Jurkat, Clone E6-1 (cell line): Measurements from ENCODE around the gene AGBL4.
"Not testable (repeated sequence)": the region's sequence is repeated elsewhere in the genome, so short reads cannot be mapped to it uniquely, and the experiment has no call there.

Experiments used
- DNase-seq: peaks from one replicate; pipeline ENCODE4 v3.0.0-alpha.2; 2011; ENCODE audit warnings: low read depth, low spot score
- H3K4me3 ChIP-seq: 2 replicates; pipeline ENCODE4 v1.5.1; 2011; ENCODE audit warnings: mild to moderate bottlenecking, low read length, control low read depth, moderate library complexity

The AGBL4 gene

DNA sequence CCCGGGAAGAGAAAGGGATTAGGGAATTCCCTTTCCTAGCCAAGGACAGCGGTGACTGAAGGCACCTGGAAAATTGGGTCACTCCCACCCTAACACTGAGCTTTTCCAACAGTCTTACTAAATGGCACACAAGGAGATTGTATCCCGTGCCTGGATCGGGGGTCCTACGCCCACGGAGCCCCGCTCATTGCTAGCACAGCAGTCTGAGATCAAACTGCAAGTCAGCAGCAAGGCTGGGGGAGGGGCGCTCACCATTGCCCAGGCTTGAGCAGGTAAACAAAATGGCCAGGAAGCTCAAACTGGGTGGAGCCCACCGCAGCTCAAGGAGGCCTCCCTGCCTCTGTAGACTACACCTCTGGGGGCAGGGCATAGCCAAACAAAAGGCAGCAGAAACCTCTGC lies 285.6 kb downstream of the AGBL4 start:
- not testable (repeated sequence) for H3K4me3 ChIP-seq, DNase-seq

DNA sequence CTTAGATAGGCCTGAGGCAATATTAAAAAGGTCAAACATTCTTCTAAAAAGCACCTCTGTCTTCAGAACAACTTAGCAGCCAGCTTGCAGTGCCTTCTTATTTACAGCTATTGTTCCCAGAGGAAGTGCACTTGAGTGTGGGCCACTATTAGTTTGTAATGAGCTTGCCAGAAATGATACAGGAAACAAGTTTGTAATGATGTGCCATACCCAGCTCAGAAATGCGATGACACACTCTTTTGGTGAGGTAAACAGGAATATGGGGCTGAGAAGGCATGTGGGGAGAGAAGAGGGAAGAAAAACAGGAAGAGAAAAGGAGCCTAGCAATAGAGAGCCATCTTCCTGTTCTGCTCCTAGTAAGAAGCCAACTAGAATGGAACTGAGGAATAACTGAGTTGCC lies 295.4 kb downstream of the AGBL4 start:
- H3K4me3 ChIP-seq, result no peak overlapping the region
- DNase-seq, result no peak

DNA sequence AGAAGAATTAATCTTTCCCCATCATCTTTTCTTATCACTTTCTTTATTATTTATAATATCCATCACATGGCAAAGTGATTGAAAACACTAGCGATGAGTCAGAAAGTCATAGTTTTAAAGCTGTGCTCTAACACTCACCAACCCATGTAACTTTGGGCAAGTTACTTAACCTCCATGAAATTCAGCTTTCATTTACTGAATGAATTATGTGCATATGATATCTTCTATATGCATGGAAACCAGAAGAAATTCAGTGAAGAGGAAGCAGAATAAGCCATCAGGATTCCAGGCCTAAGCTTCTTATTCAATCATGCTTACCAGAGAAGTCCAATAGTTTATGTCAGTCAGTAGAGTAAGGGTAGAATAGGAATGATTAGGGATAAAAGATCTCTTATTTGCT lies 300.1 kb downstream of the AGBL4 start:
- no peak for DNase-seq

DNA sequence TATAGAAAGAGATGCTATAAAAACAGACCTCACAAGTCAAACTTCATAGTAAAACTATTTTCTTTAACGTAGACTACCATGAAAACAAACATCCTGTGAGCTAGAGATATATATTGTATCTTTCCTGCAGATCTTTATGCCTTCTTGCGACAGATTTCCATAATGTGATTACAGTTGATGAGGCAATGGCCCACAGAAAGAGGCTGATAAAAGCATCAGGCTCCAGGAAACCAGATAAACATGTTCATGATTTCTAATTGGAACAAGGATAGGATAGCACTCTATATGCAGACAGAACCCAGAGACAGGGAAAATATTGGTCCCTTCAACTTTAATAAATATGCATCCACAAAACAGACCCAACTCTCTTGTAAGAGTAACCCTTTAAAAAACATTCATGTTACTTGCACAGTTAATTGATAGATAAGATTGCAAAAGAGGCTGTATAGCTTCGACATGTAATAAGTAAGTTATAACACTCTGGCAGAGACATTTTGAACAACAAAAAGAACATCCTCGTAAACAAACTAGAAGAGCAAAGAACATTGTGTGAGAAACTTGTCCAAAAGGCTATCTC lies 329.4 kb downstream of the AGBL4 start:
- H3K4me3 ChIP-seq, result no peak overlapping the region
- DNase-seq, result no peak

More for the DNA sequence above, 300.1 kb downstream of the AGBL4 start:
- H3K4me3 ChIP-seq, result no peak overlapping the region

DNA sequence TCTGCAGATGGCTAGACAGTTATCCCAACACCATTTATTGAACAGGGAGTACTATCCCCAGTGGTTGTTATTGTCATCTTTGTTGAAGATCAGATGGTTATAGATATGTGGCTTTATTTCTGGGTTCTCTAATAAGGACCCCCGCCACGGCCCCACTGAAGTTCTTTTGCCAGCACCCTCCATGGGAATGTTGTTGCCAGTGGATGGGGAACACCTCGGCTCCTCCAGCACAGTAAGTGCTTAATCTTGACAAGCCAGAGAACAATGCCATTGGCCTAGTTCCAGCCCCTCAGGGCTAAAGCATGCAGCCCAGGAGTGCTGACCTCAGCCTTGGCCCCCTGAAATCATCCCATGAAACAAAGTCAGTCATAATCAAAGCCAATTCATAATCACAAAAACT lies 337.6 kb downstream of the AGBL4 start:
- no peak overlapping the region for H3K4me3 ChIP-seq
- no peak for DNase-seq

DNA sequence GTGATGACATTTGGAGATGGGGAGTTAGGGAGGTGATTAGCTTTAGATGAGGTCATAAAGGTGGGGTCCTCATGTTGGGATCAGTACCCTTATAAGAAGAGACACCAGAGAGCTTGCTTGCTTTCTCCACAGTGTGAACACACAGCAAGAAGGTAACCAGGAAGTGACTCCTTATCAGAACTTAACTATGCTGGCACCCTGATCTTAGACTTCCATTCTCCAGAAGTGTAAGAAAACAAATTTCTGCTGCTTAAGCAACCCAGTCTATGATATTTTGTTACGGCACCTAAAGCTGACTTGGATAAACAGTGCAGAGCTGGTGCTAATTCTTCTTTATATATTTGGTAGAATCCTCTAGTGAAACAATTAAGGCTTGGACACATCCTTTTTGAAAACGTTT lies 346.0 kb downstream of the AGBL4 start:
- DNase-seq, result no peak

DNA sequence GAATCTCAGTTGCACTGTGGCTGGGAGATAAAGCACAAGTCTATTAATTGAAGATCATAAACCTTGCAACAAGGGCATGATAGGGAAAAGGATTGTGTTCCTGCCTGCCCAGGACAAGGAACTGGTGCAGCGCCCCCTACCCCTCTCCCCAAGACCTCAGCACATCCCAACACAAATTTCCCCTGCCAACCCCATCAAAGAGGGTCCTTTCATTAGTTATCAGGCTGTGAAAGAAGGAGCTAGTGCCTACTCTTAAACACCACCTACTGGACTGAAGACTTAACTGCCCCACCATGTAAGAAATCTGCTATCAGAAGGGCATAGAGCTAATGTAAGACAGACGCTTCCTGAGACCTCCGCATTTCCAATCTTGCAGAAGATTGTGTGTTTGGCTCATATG lies 372.6 kb downstream of the AGBL4 start:
- no peak for DNase-seq

More for the DNA sequence above, 346.0 kb downstream of the AGBL4 start:
- H3K4me3 ChIP-seq, result no peak overlapping the region

DNA sequence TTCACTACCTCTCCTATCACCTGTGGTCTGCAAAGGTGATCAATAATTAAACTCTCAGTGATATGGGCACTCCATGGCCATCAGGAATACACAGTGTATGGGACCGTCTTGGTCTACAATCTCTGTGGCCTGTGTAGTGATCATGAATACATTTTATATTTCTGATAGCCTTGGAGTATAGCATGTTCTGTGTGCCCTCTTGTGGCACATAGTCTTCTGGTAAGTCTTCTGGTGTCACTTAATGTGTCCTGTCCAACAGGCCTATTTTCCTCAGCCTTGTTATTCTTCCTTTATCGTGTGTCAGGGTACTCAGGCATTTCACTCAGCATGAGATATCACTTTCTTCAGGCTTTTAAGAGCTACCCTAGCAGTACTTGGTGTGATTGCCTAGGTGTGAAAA lies 393.6 kb downstream of the AGBL4 start:
- no peak for DNase-seq
- H3K4me3 ChIP-seq, result no peak overlapping the region

More for the DNA sequence above, 372.6 kb downstream of the AGBL4 start:
- H3K4me3 ChIP-seq, result no peak overlapping the region

DNA sequence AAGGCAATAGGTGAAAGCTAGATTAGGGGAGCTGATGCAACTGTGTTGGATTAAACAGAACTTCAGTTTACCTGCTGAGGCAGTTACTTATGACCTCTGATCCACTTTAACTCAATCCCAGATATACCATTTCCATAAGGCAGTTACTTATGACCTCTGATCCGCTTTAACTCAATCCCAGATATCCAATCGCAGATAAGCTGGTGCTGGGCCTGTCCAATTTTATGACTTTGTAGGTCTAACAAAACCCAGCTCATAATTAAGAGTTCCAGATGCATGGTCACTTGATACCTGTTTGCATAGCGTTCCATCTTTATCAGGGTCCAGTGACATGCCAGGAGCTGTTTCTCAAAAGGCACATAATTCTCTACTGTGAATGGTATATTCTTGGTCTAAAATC lies 396.0 kb downstream of the AGBL4 start:
- DNase-seq, result no peak

DNA sequence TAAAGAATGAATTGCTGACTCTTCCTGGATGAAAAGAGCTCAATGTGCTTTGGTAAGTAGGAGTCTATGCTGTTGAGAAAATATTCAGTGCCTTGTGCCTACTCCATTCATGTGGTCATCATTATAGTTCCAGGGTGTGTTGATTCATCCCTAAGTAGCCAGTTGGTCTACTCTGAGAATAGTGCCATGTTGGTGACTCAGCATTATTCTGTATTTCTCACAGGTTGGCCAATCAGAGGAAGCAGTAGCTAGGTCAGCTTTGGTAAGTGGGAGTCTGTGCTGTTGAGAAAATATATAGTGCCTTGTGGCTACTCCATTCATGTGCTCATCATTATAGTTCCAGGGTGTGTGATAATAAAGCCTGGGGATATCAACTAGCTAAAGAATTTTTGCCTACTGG lies 397.3 kb downstream of the AGBL4 start:
- no peak overlapping the region for H3K4me3 ChIP-seq
- no peak for DNase-seq

More for the DNA sequence above, 396.0 kb downstream of the AGBL4 start:
- no peak overlapping the region for H3K4me3 ChIP-seq

DNA sequence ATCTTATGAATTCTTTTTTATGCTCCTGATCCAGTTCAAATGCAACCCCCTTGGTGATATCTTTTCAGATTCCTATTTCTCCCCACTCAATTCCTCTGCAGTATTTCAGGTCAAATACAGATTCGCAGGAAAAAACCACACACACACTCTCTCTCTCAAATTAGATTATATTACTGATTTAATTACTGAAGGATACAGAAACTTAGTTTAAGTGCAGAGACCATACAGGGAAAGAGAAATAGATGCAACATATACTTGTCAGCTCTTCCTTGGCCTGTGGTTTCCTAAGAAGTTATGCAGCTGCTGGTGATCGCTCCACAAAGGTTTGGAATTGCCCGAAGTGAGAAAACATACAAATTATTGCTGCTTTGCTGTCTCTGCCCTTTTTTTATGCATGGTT lies 400.9 kb downstream of the AGBL4 start:
- no peak for DNase-seq
- no peak overlapping the region for H3K4me3 ChIP-seq

DNA sequence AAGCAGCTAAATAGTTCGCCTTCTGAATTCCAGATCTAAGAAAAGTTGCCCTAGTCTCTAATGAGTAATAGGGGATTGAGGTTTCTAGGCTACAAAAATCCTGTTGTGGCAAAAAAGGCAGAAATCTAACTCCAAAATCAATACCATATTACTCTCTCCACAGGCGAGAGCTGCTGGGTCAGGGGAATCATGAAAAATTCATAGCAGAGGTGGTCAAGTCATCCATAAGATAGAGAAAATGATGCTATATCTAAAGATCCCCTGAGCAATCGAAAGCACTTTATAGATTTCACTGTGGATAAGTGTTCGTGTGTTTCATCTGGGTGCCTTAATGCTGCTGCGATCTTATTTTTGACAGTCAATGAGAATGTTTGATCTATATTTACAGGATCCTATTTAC lies 417.7 kb downstream of the AGBL4 start:
- H3K4me3 ChIP-seq, result no peak overlapping the region
- no peak for DNase-seq

DNA sequence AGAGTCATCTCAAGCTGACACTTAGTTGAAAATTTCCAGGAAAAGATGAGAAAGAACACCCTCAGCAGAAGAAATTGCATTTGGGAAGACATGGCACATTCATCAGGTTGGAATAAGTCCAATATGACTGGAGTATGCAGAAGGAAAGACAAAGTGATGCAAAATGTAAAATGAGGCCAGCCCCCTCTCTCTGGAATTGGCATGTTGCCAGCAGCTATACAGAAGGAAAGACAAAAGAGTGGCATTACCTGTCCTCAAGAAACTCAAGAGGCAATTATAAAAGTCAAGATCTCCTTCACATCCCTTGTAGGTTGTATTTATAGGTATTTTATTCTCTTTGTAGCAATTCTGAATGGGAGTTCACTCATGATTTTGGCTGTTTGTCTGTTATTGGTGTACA lies 426.3 kb downstream of the AGBL4 start:
- H3K4me3 ChIP-seq, result no peak overlapping the region
- DNase-seq, result no peak

DNA sequence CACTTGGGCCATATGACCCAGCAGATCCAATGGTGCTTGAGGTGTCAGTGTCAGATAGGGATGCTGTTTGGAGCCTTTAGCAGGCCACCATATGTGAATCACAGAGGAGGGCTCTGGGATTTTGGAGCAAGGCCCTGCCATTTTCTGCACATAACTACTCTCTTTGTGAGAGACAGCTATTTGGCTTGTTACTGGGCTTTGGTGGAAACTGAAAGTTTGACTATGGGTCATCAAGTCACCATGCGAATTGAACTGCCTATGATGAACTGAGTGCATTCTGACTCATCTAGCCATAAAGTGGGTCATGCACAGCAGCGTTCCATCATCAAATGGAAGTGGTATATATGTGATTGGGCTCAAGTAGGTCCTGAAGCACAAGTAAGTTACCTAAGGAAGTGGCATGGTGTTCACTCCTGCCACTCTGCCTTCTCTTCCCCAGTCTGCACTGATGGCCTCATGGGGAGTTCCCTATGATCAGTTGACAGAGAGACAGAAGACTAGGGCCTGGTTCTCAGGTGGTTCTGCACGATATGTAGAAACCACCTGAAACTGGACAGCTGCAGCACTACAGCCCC lies 447.3 kb downstream of the AGBL4 start:
- no peak for DNase-seq

DNA sequence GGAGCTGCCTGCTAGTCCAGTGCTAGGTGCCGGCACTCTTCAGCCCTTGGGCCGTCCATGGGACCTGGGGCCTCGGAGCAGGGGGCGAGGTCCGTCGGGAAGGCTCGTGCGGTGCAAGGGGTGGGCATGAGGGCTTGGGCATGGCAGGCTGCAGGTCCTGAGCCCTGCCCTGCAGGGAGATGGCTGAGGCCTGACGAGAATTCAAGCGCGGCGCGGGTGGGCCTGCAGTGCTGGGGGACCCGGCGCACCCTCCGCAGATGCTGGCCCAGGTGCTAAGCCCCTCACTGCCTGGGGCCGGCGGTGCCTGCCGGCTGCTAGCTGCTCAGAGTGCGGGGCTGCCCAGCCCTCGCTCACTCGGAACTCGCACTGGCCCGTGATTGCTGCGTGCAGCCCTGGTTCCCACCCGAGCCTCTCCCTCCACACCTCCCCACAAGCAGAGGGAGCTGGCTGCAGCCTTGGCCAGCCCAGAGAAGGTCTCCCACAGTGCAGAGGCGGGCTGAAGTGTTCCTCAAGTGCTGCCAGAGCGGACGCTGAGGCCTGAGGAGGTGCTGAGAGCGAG lies 467.0 kb downstream of the AGBL4 start:
- H3K4me3 ChIP-seq, result no peak overlapping the region
- no peak for DNase-seq

More for the DNA sequence above, 447.3 kb downstream of the AGBL4 start:
- no peak overlapping the region for H3K4me3 ChIP-seq

DNA sequence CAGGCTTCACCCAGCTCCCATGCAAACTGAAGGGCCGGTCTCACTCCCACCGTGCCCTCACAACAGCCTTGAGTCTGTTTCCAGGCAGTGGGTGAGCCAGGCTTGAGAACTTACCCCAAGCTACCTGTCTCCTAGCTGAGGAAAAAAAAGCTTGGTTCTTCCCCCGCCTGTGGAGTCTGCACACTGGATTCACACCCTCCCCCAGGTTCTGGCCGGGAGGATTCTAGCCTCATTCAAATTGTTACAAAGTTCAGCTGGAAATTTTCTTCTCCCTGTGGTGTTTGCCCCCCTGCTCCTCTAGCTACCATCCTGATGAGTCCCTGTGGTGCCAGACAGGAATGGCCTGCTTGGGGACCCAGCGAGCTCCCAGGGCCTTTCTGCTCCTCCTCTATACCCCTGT lies 471.7 kb downstream of the AGBL4 start:
- no peak overlapping the region for H3K4me3 ChIP-seq
- DNase-seq, result no peak

DNA sequence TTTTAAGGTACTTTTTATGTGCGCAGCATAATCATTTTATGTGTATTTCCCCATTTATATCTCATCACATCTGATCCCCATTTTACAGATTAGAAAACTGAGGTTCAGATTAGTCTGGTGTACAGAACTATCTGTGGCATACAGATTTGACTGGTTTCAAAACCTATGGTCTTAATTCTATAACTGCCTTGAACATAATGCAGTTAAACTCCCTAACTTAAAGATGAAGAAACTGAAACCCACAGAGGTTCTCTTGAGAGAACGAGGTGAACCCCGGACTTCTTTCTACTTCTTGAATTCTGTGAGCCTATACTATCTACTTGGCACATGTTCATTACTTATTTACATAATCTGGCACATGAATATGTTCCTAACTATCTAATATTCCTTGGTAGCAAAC lies 479.1 kb downstream of the AGBL4 start:
- H3K4me3 ChIP-seq, result no peak overlapping the region
- DNase-seq, result no peak

DNA sequence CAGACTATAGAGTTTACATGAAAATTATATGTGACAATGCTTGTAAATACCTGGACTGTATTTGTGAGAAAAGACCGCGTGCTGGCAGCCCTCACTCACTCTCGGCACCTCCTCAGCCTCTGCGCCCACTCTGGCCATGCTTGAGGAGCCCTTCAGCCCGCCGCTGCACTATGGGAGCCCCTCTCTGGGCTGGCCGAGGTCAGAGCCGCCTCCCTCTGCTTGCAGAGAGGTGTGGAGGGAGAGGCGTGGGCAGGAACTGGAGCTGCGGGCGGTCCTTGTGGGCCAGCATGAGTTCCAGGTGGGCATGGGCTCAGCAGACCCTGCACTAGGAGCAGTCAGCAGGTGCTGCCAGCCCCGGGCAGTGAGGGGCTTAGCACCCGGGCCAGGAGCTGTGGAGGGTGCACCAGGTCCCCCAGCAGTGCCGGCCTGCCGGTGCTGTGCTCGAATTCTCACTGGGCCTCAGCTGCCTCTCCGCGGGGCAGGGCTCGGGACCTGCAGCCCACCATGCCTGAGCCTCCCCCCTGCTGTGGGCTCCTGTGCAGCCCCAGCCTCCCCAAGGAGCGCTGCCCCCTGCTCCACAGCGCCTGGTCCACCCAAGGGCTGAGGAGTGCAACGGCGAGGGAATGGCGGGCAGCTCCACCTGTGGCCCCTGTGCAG lies 482.5 kb downstream of the AGBL4 start:
- no peak for DNase-seq
- H3K4me3 ChIP-seq, result no peak overlapping the region

DNA sequence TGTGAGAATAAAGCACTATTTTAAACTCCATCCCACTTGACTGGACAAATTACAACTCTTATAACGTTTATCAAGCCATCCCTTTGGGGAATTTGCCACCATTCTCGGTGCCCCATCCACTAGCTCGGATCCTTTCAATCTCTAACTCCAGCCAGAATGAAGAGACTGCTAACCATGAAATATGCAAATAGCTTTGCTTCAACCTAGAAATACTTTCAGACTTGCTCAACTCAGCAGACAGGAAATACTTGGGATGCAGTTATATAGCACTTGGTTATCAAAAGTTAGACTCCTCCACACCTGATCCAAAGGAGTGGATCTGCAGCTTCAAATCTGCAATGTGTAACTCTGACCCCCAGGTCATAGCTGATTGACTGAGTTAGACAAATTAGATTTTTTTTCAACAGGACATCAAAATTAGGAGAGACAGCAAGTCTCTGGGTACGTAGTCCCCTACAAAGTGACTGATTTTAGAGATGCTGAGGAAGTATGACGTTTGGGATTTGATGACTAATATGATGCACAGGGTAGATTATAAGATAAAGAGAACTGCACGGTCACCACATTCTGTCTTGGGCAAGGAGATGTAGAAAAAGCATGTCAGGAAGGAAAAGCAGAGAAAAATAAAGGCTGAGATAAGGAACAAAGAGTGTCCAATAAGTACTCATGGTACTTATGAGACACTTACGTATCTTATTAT lies 496.0 kb downstream of the AGBL4 start:
- DNase-seq, result no peak
- no peak overlapping the region for H3K4me3 ChIP-seq

DNA sequence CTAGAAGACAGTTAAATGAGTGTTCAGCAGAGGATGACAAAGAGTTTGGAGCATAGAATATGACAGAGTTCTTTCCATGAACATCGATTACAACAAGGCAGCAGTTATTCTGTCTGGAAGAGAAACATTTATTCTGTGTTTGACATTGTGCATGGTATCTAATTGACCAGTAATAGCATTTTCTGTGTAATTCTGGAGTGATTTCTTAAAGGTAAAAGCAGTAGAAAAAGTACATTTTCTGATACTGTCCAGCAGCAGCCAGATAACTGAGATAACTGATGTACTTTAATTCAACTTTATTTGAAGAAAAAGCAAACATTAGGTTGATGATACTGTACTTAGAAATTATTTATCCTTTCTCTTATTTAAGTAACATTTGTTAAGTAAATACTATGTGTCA lies 497.1 kb downstream of the AGBL4 start:
- DNase-seq, result no peak

More for the DNA sequence above, 497.1 kb downstream of the AGBL4 start:
- no peak overlapping the region for H3K4me3 ChIP-seq
